Activated naive CD8-positive, alpha-beta T cell treated with anti-CD3 and anti-CD28 coated beads for 36 hours (primary cell): ENCODE results near the gene NKAIN4. TPM values are rescaled to one million over a fixed set of nuclear protein-coding genes. Genes with fewer than 3 reads are reported as not detected.
"Not testable (repeated sequence)": the region's sequence is repeated elsewhere in the genome, so short reads cannot be mapped to it uniquely, and the experiment has no call there.

Experiments used
- DNase-seq: peaks from one replicate; pipeline ENCODE4 v3.0.0; 2021
- H3K27ac Mint-ChIP-seq: one replicate; pipeline ENCODE4 v1.8.0; 2022; ENCODE audit warnings: mild to moderate bottlenecking, moderate library complexity, mixed read lengths
- H3K27me3 Mint-ChIP-seq: one replicate; pipeline ENCODE4 v1.8.0; 2022; ENCODE audit warnings: mild to moderate bottlenecking, mixed read lengths
- H3K36me3 Mint-ChIP-seq: one replicate; pipeline ENCODE4 v1.8.0; 2021; ENCODE audit warnings: mild to moderate bottlenecking, mixed read lengths
- H3K4me1 Mint-ChIP-seq: one replicate; pipeline ENCODE4 v1.8.0; 2021; ENCODE audit warnings: mixed read lengths
- H3K4me3 Mint-ChIP-seq: one replicate; pipeline ENCODE4 v1.8.0; 2022; ENCODE audit warnings: mild to moderate bottlenecking, moderate library complexity, mixed read lengths
- H3K9me3 Mint-ChIP-seq: one replicate; pipeline ENCODE4 v1.8.0; 2022; ENCODE audit warnings: mixed read lengths
- total RNA-seq, 2 experiments: library from RNA; stranded (reverse); gene quantifications; one replicate each; pipeline ENCODE4 v1.2.3, GENCODE V29; 2021

Gene NKAIN4
- total RNA-seq, 2 experiments from 2014 or later: not detected

- Mint-ChIP-seq H3K27me3 (peaks cover 49% of the 10 kb centered on the region), H3K4me3 (no peak overlapping the region), H3K9me3 (no peaks in the 10 kb centered on the region), H3K27ac (no peak overlapping the region), H3K4me1 (peaks cover 2% of the 10 kb centered on the region), H3K36me3 (no peaks in the 10 kb centered on the region)
- DNase-seq: no peak
Measured at GRCh38 chr20:63257629-63258028, 3.4 kb upstream of the NKAIN4 start.

GRCh38 chr20:63256954-63257353 is 2.7 kb upstream of the NKAIN4 start:
- no peaks in the 10 kb centered on the region for H3K4me1 Mint-ChIP-seq
- no peaks in the 10 kb centered on the region for H3K9me3 Mint-ChIP-seq
- no peaks in the 10 kb centered on the region for H3K36me3 Mint-ChIP-seq
- no peak overlapping the region for H3K27ac Mint-ChIP-seq
- H3K27me3 Mint-ChIP-seq: peaks cover 51% of the 10 kb centered on the region
- no peak overlapping the region for H3K4me3 Mint-ChIP-seq
- no peak for DNase-seq

DNA sequence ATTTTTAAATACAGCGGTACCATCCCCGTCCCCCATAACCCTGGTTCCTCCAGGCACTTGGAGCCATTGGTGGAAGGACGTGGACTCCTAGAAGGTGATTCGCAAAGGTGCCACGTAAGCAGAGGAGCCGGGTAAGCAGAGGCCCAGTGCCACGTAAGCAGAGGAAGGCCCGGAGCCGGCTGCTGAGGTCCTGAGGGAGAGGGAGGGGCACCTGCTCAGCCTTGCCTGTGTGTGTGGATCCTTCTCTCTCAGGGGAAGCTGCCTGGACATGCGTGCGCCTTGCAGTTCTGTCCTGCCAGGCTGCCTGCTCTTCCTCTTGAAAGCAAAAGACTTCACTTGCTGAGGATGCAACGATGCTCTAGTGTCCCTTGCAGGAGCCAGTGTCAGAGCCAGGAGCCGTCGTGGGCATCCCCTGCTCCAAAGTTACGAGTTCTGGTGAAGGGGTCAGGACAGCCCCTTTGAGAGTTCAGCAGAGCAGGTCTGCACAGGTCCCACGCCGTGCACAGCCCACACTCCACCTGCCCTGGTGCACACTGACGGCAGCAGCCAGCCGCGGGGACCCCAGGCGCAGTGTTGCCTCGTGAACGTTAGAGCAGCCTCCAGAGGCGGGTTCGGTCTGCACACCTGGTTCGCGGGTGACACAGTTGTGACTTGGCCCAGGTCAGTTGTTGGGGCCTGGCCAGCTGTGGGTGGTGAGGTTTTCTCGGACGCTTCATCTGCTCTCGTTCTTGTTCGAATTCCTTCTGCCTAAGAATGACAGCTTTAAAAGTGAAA is 1.9 kb upstream of the NKAIN4 start:
- Mint-ChIP-seq H3K4me1 (no peaks in the 10 kb centered on the region), H3K27me3 (peaks cover 51% of the 10 kb centered on the region), H3K4me3 (no peak overlapping the region), H3K9me3 (no peaks in the 10 kb centered on the region), H3K36me3 (no peaks in the 10 kb centered on the region), H3K27ac (no peak overlapping the region)
- DNase-seq: no peak

- H3K27ac Mint-ChIP-seq: no peak overlapping the region
Measured at GRCh38 chr20:63254606-63255384, 532 bp upstream of the NKAIN4 start.

GRCh38 chr20:63253438-63254231 is 628 bp downstream of the NKAIN4 start:
- no peaks in the 10 kb centered on the region for H3K36me3 Mint-ChIP-seq
- no peaks in the 10 kb centered on the region for H3K9me3 Mint-ChIP-seq
- H3K27me3 Mint-ChIP-seq: peaks cover 69% of the 10 kb centered on the region
- no peak overlapping the region for H3K27ac Mint-ChIP-seq
- DNase-seq: no peak
- no peaks in the 10 kb centered on the region for H3K4me1 Mint-ChIP-seq
- H3K4me3 Mint-ChIP-seq: no peak overlapping the region

More at GRCh38 chr20:63254606-63255384, 532 bp upstream of the NKAIN4 start:
- no peaks in the 10 kb centered on the region for H3K36me3 Mint-ChIP-seq
- peaks cover 58% of the 10 kb centered on the region for H3K27me3 Mint-ChIP-seq
- no peaks in the 10 kb centered on the region for H3K9me3 Mint-ChIP-seq
- H3K4me1 Mint-ChIP-seq: no peaks in the 10 kb centered on the region
- DNase-seq: no peak
- H3K4me3 Mint-ChIP-seq: no peak overlapping the region

DNA sequence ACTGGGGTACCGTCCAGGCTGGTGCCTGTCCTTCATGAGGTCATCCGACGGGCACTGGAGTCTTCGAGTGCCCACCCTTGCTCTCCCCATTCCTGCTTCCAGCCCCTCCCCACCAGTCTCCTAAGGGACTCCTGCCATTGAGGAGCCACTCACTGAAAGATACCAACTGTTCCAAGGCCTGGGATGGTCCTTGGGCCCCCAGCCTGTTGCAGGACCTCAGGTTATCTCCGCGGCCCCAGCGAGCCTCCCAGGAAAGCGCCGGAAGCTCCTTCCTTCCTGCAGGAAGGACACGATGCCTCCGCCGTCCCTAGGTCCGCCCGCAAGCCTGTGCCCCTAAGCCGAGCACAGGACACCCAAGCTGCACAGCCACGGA is 1.2 kb downstream of the NKAIN4 start:
- H3K4me3 Mint-ChIP-seq: no peak overlapping the region
- no peaks in the 10 kb centered on the region for H3K9me3 Mint-ChIP-seq
- peaks cover 73% of the 10 kb centered on the region for H3K27me3 Mint-ChIP-seq

GRCh38 chr20:63252284-63252711 is 2.0 kb downstream of the NKAIN4 start:
- Mint-ChIP-seq H3K36me3 (no peaks in the 10 kb centered on the region), H3K4me1 (no peaks in the 10 kb centered on the region), H3K9me3 (no peaks in the 10 kb centered on the region), H3K27ac (no peak overlapping the region), H3K4me3 (no peak overlapping the region), H3K27me3 (peaks cover 72% of the 10 kb centered on the region)
- DNase-seq: no peak

More for the DNA sequence above, 1.2 kb downstream of the NKAIN4 start:
- Mint-ChIP-seq H3K4me1 (no peaks in the 10 kb centered on the region), H3K36me3 (no peaks in the 10 kb centered on the region), H3K27ac (no peak overlapping the region)
- no peak for DNase-seq

DNA sequence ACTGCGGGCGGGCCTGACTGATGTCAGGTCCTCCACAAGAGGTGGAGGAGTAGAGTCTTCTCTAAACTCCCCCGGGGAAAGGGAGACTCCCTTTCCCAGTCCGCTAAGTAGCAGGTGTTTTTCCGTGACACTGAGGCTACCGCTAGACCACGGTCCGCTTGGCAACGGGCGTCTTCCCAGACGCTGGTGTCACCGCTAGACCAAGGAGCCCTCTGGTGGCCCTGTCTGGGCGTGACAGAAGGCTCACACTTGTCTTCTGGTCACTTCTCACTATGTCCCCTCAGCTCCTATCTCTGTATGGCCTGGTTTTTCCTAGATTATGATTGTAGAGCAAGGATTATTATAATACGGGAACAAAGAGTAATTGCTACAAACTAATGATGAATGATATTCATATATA is 2.9 kb downstream of the NKAIN4 start:
- not testable (repeated sequence) for H3K9me3 Mint-ChIP-seq, H3K4me1 Mint-ChIP-seq, DNase-seq, H3K36me3 Mint-ChIP-seq, H3K4me3 Mint-ChIP-seq, H3K27ac Mint-ChIP-seq
- peaks cover 72% of the 10 kb centered on the region for H3K27me3 Mint-ChIP-seq

DNA sequence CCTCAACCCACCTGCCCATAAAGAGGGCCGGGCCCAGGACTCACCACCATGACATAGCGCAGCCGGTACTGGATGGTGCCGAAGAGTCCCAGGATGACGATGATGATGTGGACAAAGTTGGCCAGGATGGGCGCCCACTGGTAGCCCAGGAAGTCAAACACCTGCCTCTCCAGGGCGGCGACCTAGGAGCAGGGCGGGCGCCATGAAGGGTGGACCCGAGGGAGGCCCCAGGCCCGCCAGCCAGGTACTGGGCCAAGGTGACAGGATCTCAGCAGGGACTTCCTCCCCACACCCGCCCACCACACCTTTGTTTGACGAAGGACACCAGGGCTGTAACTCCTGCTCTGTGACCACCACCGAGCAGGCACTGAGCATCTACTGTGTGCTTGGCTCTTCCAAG is 4.4 kb downstream of the NKAIN4 start:
- no peaks in the 10 kb centered on the region for H3K36me3 Mint-ChIP-seq
- H3K27me3 Mint-ChIP-seq: peaks cover 67% of the 10 kb centered on the region
- no peaks in the 10 kb centered on the region for H3K4me1 Mint-ChIP-seq
- no peaks in the 10 kb centered on the region for H3K9me3 Mint-ChIP-seq
- no peak for DNase-seq
- no peak overlapping the region for H3K27ac Mint-ChIP-seq
- H3K4me3 Mint-ChIP-seq: no peak overlapping the region

- H3K4me1 Mint-ChIP-seq: no peaks in the 10 kb centered on the region
- H3K36me3 Mint-ChIP-seq: no peaks in the 10 kb centered on the region
- no peaks in the 10 kb centered on the region for H3K9me3 Mint-ChIP-seq
- no peak for DNase-seq
- peaks cover 63% of the 10 kb centered on the region for H3K27me3 Mint-ChIP-seq
- no peak overlapping the region for H3K27ac Mint-ChIP-seq
- H3K4me3 Mint-ChIP-seq: no peak overlapping the region
Measured at GRCh38 chr20:63248835-63249591, 5.2 kb downstream of the NKAIN4 start.

DNA sequence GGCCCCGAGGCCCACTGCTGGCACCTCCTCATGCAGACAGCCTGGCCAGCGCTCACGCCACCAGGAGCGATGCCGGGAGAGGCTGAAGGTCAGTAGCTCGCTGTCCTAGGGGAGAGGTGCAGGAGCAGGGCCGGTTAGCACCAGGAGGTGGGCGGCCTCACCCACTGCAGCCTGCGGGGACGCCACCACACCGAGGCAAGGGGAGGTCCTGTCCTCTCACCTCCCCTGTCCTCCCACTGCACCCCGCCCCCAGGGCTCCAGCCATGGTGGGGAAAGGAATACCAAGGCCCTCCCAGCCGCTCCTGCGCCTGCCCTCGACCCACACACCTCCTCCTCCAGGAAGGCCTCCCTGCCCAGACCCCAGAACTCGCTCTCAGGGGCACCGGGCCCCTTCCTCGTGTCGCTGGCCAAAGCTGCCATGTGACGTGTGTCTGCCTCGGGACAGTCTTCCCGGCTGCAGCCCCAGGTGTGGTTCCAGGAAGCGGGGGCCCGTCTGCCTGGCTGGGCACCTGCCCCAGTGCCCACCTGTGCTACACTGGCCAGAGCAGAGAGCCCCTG is 6.5 kb downstream of the NKAIN4 start:
- H3K9me3 Mint-ChIP-seq: no peaks in the 10 kb centered on the region
- no peak for DNase-seq
- peaks cover 55% of the 10 kb centered on the region for H3K27me3 Mint-ChIP-seq
- H3K27ac Mint-ChIP-seq: no peak overlapping the region
- H3K4me3 Mint-ChIP-seq: no peak overlapping the region
- H3K36me3 Mint-ChIP-seq: no peaks in the 10 kb centered on the region
- H3K4me1 Mint-ChIP-seq: no peaks in the 10 kb centered on the region

- H3K27ac Mint-ChIP-seq: no peak overlapping the region
- no peak overlapping the region for H3K4me3 Mint-ChIP-seq
- no peaks in the 10 kb centered on the region for H3K9me3 Mint-ChIP-seq
- peaks cover 46% of the 10 kb centered on the region for H3K27me3 Mint-ChIP-seq
- H3K36me3 Mint-ChIP-seq: no peaks in the 10 kb centered on the region
- no peaks in the 10 kb centered on the region for H3K4me1 Mint-ChIP-seq
- no peak for DNase-seq
Measured at GRCh38 chr20:63246490-63247288, 7.6 kb downstream of the NKAIN4 start.

- H3K4me1 Mint-ChIP-seq: no peaks in the 10 kb centered on the region
- H3K36me3 Mint-ChIP-seq: no peaks in the 10 kb centered on the region
- DNase-seq: no peak
- no peak overlapping the region for H3K27ac Mint-ChIP-seq
- peaks cover 32% of the 10 kb centered on the region for H3K27me3 Mint-ChIP-seq
- no peaks in the 10 kb centered on the region for H3K9me3 Mint-ChIP-seq
- H3K4me3 Mint-ChIP-seq: no peak overlapping the region
Measured at GRCh38 chr20:63244468-63244867, 9.8 kb downstream of the NKAIN4 start.
